GM20000 (cell line): ENCODE data around the gene PLAU.
"Not testable (repeated sequence)": the region's sequence is repeated elsewhere in the genome, so short reads cannot be mapped to it uniquely, and the experiment has no call there.

Experiments used
- DNase-seq: peaks from one replicate; pipeline ENCODE4 v3.0.0; 2012; ENCODE audit warnings: low spot score
- TF ChIP-seq, protein P1 (sequence below): IDR thresholded peaks from 2 replicates; pipeline ENCODE4 v1.5.1; 2012; ENCODE audit warnings: mild to moderate bottlenecking, control low read depth; ENCODE audit errors: extremely low read depth, missing control alignments

The PLAU gene

DNA sequence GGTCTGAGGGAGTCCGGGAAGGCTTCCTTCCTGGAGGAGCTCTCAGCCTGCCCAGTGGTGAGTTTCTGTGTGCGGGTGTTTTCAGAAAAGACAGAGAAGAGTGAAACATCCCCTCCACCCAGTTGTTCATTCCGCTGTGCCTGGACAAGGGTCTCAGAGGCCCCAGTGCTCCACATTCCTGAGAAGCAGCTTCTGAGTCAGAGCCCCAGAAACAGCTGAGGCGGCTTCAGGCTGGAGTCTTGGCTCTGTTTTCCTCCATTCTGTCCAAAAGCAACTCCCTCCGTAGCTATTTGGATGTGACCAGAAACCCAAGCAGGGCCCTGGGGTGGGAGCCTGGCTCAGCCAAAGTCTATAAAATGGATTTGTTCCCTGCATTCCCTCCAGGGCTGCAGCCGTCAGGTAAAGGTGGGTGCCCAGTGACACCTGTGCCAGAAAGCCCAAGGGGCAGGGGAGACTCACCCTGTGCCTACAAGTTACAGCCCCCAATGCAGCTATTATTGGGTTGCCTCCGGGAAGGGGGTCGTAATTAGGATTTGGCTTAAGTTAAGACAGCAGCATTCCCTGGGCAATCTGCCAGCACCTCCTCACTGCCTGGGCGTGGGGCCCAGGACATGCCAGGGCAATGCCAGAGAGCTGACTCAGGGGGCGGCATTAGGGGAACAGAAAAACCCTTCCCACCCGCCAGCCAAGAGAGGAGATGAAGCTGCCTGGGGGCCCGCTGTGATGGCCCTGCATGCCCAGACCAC lies 23.5 kb upstream of the PLAU start:
- no peak for DNase-seq

DNA sequence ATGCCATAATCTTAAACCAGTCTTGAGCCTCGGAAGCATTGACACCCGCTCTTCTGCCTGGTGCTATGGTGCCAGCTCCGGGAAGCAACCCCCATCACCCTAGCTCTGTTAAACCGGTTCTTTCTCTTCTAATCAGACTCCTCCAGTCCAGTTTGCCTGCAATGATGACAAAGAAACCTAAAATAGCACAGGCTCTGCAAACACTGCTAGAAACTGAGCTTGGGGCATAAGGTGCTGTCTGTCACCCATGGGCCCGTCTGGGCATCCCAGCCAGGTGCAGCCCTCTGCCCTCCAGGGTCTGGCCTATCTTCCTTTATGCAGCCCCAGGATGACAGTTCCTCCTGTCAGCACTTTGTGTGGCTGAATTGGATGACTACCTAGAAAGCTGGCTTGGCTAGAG lies 22.4 kb upstream of the PLAU start:
- TF ChIP-seq, protein P1, sequence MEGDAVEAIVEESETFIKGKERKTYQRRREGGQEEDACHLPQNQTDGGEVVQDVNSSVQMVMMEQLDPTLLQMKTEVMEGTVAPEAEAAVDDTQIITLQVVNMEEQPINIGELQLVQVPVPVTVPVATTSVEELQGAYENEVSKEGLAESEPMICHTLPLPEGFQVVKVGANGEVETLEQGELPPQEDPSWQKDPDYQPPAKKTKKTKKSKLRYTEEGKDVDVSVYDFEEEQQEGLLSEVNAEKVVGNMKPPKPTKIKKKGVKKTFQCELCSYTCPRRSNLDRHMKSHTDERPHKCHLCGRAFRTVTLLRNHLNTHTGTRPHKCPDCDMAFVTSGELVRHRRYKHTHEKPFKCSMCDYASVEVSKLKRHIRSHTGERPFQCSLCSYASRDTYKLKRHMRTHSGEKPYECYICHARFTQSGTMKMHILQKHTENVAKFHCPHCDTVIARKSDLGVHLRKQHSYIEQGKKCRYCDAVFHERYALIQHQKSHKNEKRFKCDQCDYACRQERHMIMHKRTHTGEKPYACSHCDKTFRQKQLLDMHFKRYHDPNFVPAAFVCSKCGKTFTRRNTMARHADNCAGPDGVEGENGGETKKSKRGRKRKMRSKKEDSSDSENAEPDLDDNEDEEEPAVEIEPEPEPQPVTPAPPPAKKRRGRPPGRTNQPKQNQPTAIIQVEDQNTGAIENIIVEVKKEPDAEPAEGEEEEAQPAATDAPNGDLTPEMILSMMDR: no peak
- no peak for DNase-seq

More for the DNA sequence above, 23.5 kb upstream of the PLAU start:
- TF ChIP-seq, protein P1: no peak

DNA sequence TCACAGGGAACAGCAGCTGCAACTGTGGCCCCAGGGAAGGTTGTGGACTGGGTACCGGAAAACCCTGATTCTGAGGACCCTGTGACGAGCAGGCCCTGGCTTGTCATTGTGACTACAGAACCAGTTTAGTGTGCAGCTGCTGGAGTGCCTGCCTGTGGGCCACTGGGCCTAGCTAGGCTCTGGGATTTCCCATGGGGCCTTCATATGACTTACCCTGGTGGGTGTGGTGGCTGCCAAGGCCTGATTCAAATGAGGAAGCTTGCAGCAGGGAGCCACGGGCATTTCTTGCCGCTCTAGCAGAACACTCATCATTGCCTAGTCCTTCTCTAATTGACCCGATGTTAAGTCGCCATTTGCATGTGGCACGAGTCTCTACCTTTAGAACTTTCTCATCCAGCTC lies 21.9 kb upstream of the PLAU start:
- TF ChIP-seq, protein P1: no peak
- no peak for DNase-seq

DNA sequence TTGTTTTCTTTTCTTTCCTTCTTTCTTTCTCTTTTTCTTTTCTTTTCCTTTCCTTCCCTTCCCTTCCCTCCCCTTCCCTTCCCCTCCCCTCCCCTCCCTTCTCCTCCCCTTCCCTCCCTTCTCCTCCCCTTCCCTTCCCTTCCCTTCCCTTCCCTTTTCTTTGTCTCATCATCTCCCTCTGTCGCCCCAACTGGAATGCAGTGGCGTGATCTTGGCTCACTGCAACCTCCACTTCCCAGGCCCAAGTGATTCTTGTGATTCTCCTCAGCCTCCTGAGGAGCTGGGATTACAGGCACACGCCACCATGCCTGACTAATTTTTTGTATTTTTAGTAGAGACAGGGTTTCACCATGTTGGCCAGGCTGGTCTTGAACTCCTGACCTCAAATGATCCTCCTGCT lies 21.5 kb upstream of the PLAU start:
- not testable (repeated sequence) for DNase-seq

DNA sequence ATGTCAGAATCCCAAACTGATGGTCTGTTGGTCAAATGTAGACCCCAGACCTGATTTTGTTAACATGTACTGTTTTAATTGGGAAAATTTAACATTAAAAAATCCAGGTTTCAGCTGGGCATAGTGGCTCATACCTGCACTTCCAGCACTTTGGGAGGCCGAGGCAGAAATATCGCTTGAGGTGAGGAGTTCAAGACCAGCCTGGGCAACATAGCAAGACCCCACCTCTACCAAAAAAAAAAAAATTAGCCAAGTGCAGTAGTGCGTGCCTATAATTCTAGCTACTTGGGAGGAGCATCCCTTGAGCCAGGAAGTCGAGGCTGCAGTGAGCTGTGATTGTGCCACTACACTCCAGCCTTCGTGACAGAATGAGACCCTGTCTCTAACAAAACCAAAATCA lies 20.7 kb upstream of the PLAU start:
- TF ChIP-seq, protein P1: no peak
- no peak for DNase-seq

DNA sequence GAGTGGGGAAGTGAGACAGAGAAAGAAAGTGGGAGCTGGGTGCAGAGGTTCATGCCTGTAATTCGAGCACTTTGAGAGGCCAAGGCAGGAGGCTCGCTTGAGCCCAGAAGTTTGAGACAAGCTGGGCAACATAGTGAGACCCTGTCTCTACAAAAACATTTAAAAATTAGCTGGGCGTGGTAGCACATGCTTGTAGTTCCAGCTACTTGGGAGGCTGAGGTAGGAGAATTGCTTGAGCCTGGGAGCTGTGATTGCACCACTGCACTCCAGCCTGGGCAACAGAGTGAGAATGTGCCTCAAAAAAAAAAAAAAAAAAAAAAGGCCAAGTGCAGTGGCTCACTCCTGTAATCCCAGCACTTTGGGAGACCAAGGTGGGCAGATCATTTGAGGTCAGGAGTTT lies 20.1 kb upstream of the PLAU start:
- not testable (repeated sequence) for DNase-seq

DNA sequence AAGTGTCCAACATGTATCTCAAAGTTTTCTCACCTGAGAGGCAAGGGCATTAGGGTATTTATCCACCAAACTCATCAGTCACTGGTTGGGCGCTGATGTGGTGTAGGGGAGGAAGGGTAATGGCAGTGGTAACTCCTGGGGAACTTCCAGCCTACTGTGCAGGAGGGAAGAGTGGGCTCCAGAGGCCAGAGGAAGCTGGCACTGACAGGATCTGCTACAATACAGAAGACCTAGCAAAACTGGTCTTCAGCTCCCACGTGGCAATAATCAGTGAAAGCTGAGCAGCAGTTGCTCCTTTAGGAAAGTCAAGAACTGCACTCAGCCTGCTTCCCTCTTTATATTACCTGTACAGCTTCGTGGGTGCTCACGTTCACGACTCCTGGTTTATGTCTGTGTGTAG lies 19.4 kb upstream of the PLAU start:
- TF ChIP-seq, protein P1: no peak
- no peak for DNase-seq

DNA sequence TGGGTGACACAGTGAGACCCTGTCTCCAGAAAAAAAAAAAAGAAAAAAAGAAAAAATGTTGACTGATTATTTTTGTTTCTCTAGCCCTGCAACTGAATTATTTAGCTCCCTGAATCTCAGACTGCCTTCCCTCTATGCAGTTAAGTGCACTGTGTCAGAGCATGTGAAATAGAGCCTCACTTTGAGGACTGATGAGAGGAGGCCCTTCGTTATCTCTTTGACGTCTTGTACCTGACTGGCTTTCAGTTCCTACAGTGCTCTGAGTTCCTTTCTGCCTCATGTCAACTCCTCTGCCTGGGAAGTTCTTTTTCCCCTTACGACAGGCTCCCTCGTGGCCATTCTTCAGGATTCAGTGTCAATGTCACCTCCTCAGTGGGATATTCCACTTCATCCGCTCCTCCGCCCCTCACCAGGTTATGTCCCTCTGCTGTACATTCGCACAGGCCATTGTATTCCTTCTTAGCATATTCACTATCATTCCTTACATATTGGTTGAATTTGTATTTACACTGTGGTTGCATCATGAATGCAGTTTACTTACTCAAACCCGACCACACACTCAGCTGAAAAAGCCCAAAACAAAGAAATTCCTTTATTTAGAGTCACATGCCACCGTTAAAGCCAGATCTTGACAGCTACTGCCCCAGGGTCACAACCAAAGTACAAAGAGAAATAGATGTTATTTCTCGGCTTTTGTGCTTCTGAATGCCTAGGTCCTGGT lies 18.5 kb upstream of the PLAU start:
- DNase-seq: no peak

More for the DNA sequence above, 18.5 kb upstream of the PLAU start:
- TF ChIP-seq, protein P1: no peak
